Neural cell (in vitro differentiated cells): ENCODE measurements around the gene DPF3. TPM values are rescaled to one million over a fixed set of nuclear protein-coding genes. Genes with fewer than 3 reads are reported as not detected.

Source experiments
- H2AFZ ChIP-seq: fragments of 200-600, 300-800 bp; sonication (generic), shearing (Covaris generic); 2 replicates; pipeline ENCODE4 v1.6.0; 2014; ENCODE audit warnings: low read depth, mild to moderate bottlenecking, antibody characterized with exemption, low read length, moderate library complexity
- H3F3A ChIP-seq: fragments of 200-600 bp; shearing (Covaris generic); 2 replicates; pipeline ENCODE4 v1.6.1; 2016; ENCODE audit warnings: mild to moderate bottlenecking, moderate library complexity, mixed read lengths, antibody characterized with exemption, low read length; ENCODE audit not compliant: insufficient read depth, poor library complexity, severe bottlenecking
- H3K27ac ChIP-seq: fragments of 200-600, 300-800 bp; sonication (generic), shearing (Covaris generic); 2 replicates; pipeline ENCODE4 v1.5.1; 2014; ENCODE audit warnings: mild to moderate bottlenecking, low read length, moderate library complexity
- H3K27me3 ChIP-seq: fragments of 300-800, 200-600 bp; sonication (generic), shearing (Covaris generic); 2 replicates; pipeline ENCODE4 v1.6.0; 2014; ENCODE audit warnings: mild to moderate bottlenecking, low read depth, low read length, moderate library complexity; ENCODE audit not compliant: insufficient read depth
- H3K36me3 ChIP-seq: fragments of 300-800, 200-600 bp; sonication (generic), shearing (Covaris generic); 2 replicates; pipeline ENCODE4 v1.5.1; 2014; ENCODE audit warnings: mild to moderate bottlenecking, antibody characterized with exemption, low read length, moderate library complexity; ENCODE audit not compliant: insufficient read depth
- H3K4me2 ChIP-seq: fragments of 300-800, 200-600 bp; sonication (generic), shearing (Covaris generic); 2 replicates; pipeline ENCODE4 v1.6.0; 2014; ENCODE audit warnings: mild to moderate bottlenecking, low read length
- H3K4me3 ChIP-seq: fragments of 300-800, 200-600 bp; sonication (generic), shearing (Covaris generic); 2 replicates; pipeline ENCODE4 v1.5.1; 2014; ENCODE audit warnings: mild to moderate bottlenecking, low read length, moderate library complexity
- H3K79me2 ChIP-seq: fragments of 200-600 bp; shearing (Covaris generic); replicated peaks from 2 replicates; pipeline ENCODE4 v1.6.0; 2014; ENCODE audit warnings: mild to moderate bottlenecking, low read length, moderate library complexity; ENCODE audit not compliant: insufficient read depth
- H3K9ac ChIP-seq: fragments of 300-800, 200-600 bp; sonication (generic), shearing (Covaris generic); 2 replicates; pipeline ENCODE4 v1.6.1; 2016; ENCODE audit warnings: mild to moderate bottlenecking, low read length, mixed read lengths
- H3K9me2 ChIP-seq: fragments of 200-600 bp; shearing (Covaris generic); 2 replicates; pipeline ENCODE4 v1.6.1; 2016; ENCODE audit warnings: mild to moderate bottlenecking, low read length, mixed read lengths; ENCODE audit not compliant: insufficient read depth
- H3K9me3 ChIP-seq: fragments of 200-600, 300-800 bp; sonication (generic), shearing (Covaris generic); 2 replicates; pipeline ENCODE4 v1.6.1; 2016; ENCODE audit warnings: mild to moderate bottlenecking, mixed run types, low read length, moderate library complexity, mixed read lengths
- H4K20me1 ChIP-seq: fragments of 200-600 bp; shearing (Covaris generic); 2 replicates; pipeline ENCODE4 v1.6.1; 2016; ENCODE audit warnings: mild to moderate bottlenecking, mixed run types; ENCODE audit not compliant: insufficient read depth
- CTCF ChIP-seq: fragments of 450-650 bp; IDR thresholded peaks from 2 replicates; pipeline ENCODE4 v1.5.1; 2014; ENCODE audit warnings: antibody characterized with exemption, mild to moderate bottlenecking, moderate library complexity; ENCODE audit not compliant: poor library complexity, severe bottlenecking
- EP300 ChIP-seq: fragments of 450-650 bp; conservative IDR thresholded peaks from 2 replicates; pipeline ENCODE4 v1.6.1; 2014; ENCODE audit warnings: antibody characterized with exemption, mild to moderate bottlenecking, moderate library complexity; ENCODE audit not compliant: poor library complexity, severe bottlenecking
- EZH2 ChIP-seq: fragments of 200-600, 300-800 bp; shearing (Covaris generic), sonication (generic); IDR thresholded peaks from 2 replicates; pipeline ENCODE4 v1.6.1; 2014; ENCODE audit warnings: antibody characterized with exemption, low read length, borderline replicate concordance, mild to moderate bottlenecking; ENCODE audit not compliant: insufficient read depth, poor library complexity, severe bottlenecking
- MXI1 ChIP-seq: fragments of 450-650 bp; conservative IDR thresholded peaks from 2 replicates; pipeline ENCODE4 v1.6.1; 2014; ENCODE audit warnings: antibody characterized with exemption, mild to moderate bottlenecking; ENCODE audit not compliant: poor library complexity, severe bottlenecking
- POLR2AphosphoS5 ChIP-seq: IDR thresholded peaks from 2 replicates; pipeline ENCODE4 v1.6.1; 2012
- RAD21 ChIP-seq: fragments of 450-650 bp; conservative IDR thresholded peaks from 2 replicates; pipeline ENCODE4 v1.6.1; 2014; ENCODE audit warnings: antibody characterized with exemption, mild to moderate bottlenecking, moderate library complexity
- REST ChIP-seq: IDR thresholded peaks from 2 replicates; pipeline ENCODE4 v1.6.1; 2012; ENCODE audit warnings: borderline replicate concordance
- SMC3 ChIP-seq: fragments of 450-650 bp; conservative IDR thresholded peaks from 2 replicates; pipeline ENCODE4 v1.6.1; 2014; ENCODE audit warnings: antibody characterized with exemption, mild to moderate bottlenecking, moderate library complexity; ENCODE audit not compliant: poor library complexity
- TAF1 ChIP-seq: IDR thresholded peaks from 2 replicates; pipeline ENCODE4 v1.6.1; 2012; ENCODE audit warnings: low read depth
- polyA plus RNA-seq: library from polyadenylated mRNA; depleted of rRNA; stranded (reverse); fragments of >200 nt; gene quantifications from 2 replicates; pipeline ENCODE4 v1.2.3, GENCODE V29; 2014

Gene DPF3
- polyA plus RNA-seq, 1 donor from 2014 or later = 2.9 TPM

- TF ChIP-seq POLR2AphosphoS5 (no peak), MXI1 (no peak), EP300 (no peak), REST (no peak), SMC3 (no peak), EZH2 (no peak), TAF1 (no peak), CTCF (no peak), RAD21 (no peak)
- Histone ChIP-seq H3K79me2 (no peaks in the 10 kb centered on the region), H3K9me3 (no peaks in the 10 kb centered on the region), H3K9ac (no peak overlapping the region), H3K27ac (no peak overlapping the region), H3K4me2 (no peak overlapping the region), H3K27me3 (no peaks in the 10 kb centered on the region), H3F3A (no peaks in the 10 kb centered on the region), H4K20me1 (no peaks in the 10 kb centered on the region), H3K4me3 (no peak overlapping the region), H3K36me3 (no peaks in the 10 kb centered on the region), H3K9me2 (no peaks in the 10 kb centered on the region), H2AFZ (no peak overlapping the region)
Measured at GRCh38 chr14:72597252-72598233, 296.4 kb downstream of the DPF3 start.

DNA sequence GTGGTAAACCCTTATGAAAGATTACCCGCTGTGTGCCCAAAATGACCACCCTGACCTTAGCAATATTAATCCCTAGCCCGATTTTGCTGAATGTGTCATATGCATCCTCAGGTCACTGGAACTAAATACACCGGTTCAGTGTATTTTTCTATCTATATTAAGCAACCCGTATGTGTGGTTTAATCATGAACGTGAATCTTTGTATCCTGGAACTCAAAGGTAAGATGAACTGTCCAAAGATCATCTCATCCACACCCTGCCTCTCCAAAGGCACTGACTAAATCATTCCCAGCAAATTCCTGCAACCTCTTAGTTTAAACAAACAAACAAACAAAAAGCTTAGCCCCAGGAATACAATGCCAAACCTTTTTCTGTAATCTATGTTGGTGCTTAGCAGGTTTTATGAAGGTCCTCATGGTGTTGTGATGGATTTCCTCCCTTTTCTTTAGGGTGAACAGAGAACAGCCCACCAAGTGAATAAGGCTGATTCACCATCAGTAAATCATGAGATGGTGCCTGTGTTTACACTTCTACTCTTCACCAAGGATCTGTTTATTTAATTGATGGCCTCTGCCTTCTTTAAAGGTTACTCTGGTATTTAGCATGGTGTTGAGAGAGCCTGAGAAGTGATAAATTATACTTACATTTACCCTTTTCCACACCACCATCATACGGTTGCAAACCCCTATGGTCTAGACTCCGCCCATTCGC is 298.6 kb downstream of the DPF3 start:
- Histone ChIP-seq H4K20me1 (no peaks in the 10 kb centered on the region), H3K27ac (no peak overlapping the region), H3K9me2 (no peaks in the 10 kb centered on the region), H3K9me3 (no peaks in the 10 kb centered on the region), H3K36me3 (no peaks in the 10 kb centered on the region), H3F3A (no peaks in the 10 kb centered on the region), H2AFZ (no peak overlapping the region), H3K9ac (no peak overlapping the region), H3K4me2 (no peak overlapping the region), H3K27me3 (no peaks in the 10 kb centered on the region), H3K4me3 (no peak overlapping the region), H3K79me2 (no peaks in the 10 kb centered on the region)
- TF ChIP-seq SMC3 (no peak), REST (no peak), POLR2AphosphoS5 (no peak), EZH2 (no peak), CTCF (no peak), MXI1 (no peak), RAD21 (no peak), EP300 (no peak), TAF1 (no peak)
